Bronchial epithelial cell (primary cell): Measurements from ENCODE around the gene TEPSIN. TPM values are rescaled to one million over a fixed set of nuclear protein-coding genes. Genes with fewer than 3 reads are reported as not detected.

Experiments used
- DNase-seq: peaks from one replicate; pipeline ENCODE4 v3.0.0-alpha.2; 2010; ENCODE audit warnings: low read depth
- FAIRE-seq: peaks from 2 replicates; lab custom pipeline; 2011; peaks lifted over from hg19 to GRCh38; lab: Jason Lieb, UNC
- H3K27me3 ChIP-seq: 2 replicates; pipeline ENCODE4 v1.5.1; 2011; ENCODE audit warnings: low read length; ENCODE audit not compliant: control insufficient read depth, insufficient read depth
- H3K36me3 ChIP-seq: 2 replicates; pipeline ENCODE4 v1.5.1; 2011; ENCODE audit warnings: low read length; ENCODE audit not compliant: control insufficient read depth, insufficient read depth
- H3K4me3 ChIP-seq: 2 replicates; pipeline ENCODE4 v1.5.1; 2011; ENCODE audit warnings: mild to moderate bottlenecking, low read depth, low read length, control low read depth
- CTCF ChIP-seq: IDR thresholded peaks from 2 replicates; pipeline ENCODE4 v1.5.1; 2011; ENCODE audit warnings: mild to moderate bottlenecking, moderate library complexity, low read length, control low read depth, inconsistent platforms; ENCODE audit not compliant: insufficient read depth, severe bottlenecking
- total RNA-seq: library from RNA; depleted of rRNA; stranded (reverse); fragments of >200 nt; gene quantifications from 2 replicates; pipeline ENCODE4 v1.2.1, GENCODE V29; 2014

TEPSIN gene
- total RNA-seq, 1 donor from 2014 or later: 5.8 TPM

- DNase-seq: no peak
- no peaks in the 10 kb centered on the region for H3K27me3 ChIP-seq
- FAIRE-seq: no peak
- TF ChIP-seq CTCF: no peak
- no peak overlapping the region for H3K4me3 ChIP-seq
- H3K36me3 ChIP-seq: peaks cover 1% of the 10 kb centered on the region
Measured at GRCh38 chr17:81194225-81194760, 44.6 kb downstream of the TEPSIN start.

DNA sequence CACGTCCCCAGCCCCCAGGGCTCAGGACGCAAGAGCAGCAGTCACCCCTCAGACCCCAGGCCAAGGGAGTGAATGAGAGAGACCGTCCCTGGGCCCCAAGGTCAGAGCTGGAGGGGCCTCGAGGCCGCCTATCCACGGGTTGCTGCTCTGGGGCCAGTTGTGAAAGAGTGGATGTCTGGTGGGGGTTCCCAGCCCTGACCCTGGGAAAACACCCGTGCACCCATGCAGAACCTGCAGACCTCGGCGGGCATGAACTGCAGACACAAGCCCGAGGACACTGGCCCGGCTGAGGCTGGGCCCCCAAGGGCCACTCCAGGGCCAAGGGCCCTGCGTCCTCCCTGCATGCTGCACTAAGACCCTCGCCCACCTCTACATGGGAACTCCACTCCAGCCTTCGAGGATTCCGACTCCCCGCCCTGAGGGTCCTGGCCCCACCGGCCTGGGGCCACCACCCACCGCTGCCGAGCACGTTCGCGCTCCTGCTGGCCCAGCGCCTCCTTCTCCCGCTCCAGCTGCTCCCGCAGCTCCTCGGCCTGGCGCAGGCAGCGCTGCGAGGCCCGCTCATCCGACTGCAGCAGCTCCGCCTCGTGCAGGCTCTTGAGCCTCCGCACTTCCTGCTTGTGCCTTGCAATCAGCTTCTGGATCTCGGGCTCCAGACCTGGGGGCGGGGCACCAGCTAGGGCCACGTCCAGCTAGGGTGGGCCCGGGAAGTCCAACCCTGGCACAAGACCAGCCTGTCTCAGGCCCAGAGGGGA, 45.2 kb downstream of the TEPSIN start:
- Histone ChIP-seq H3K36me3 (peaks cover under 1% of the 10 kb centered on the region), H3K4me3 (no peak overlapping the region), H3K27me3 (no peaks in the 10 kb centered on the region)
- DNase-seq (no peak), FAIRE-seq (no peak)
- no peak for TF ChIP-seq CTCF

- Histone ChIP-seq H3K36me3 (no peaks in the 10 kb centered on the region), H3K27me3 (no peaks in the 10 kb centered on the region), H3K4me3 (no peak overlapping the region)
- DNase-seq (no peak), FAIRE-seq (no peak)
- no peak for TF ChIP-seq CTCF
Measured at GRCh38 chr17:81193051-81193410, 45.8 kb downstream of the TEPSIN start.

DNA sequence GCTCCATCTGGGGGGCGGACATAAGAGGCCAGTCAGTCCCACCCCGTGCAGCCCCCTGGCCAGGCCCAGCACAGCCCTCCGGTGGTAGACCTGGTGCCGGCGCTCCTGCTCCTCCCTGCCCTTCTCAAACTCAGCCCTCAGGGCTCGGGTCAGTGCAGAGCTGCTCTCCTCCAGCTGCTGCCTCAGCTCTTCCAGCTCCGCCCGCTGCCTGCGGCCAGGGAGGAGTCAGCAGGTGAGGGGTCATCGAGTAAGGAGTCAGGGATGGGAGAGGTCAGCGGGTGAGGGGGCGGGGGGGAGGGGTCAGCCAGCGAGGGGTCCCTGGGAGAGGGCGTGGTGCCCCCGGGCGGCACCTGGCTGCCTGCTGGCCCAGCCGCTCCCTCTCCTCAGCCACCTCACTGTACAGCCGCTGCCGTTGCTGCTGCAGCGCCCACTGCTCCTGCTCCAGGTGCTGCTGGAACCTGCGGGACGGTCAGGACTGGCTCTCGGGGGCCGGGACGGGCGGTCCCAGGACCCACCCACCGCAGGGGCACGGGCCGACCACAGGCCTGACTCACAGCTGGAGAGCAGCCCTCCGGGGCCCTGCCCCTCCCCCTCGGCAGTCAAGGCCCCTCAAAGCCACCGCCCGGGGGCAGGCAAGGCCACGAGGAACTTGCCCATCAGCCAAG, 46.3 kb downstream of the TEPSIN start:
- TF ChIP-seq CTCF: no peak
- no peaks in the 10 kb centered on the region for H3K36me3 ChIP-seq
- no peak overlapping the region for H3K4me3 ChIP-seq
- DNase-seq (no peak), FAIRE-seq (no peak)
- no peaks in the 10 kb centered on the region for H3K27me3 ChIP-seq

GRCh38 chr17:81191646-81192045, 47.2 kb downstream of the TEPSIN start:
- DNase-seq (no peak), FAIRE-seq (no peak)
- H3K27me3 ChIP-seq: no peaks in the 10 kb centered on the region
- TF ChIP-seq CTCF: no peak
- no peak overlapping the region for H3K4me3 ChIP-seq
- no peaks in the 10 kb centered on the region for H3K36me3 ChIP-seq
